Bronchial epithelial cell (primary cell): ENCODE data around the gene RNF213. TPM values are rescaled to one million over a fixed set of nuclear protein-coding genes. Genes with fewer than 3 reads are reported as not detected.

ENCODE experiments used
- DNase-seq: peaks from one replicate; pipeline ENCODE4 v3.0.0-alpha.2; 2010; ENCODE audit warnings: low read depth
- FAIRE-seq: peaks from 2 replicates; lab custom pipeline; 2011; peaks lifted over from hg19 to GRCh38; lab: Jason Lieb, UNC
- H3K27me3 ChIP-seq: 2 replicates; pipeline ENCODE4 v1.5.1; 2011; ENCODE audit warnings: low read length; ENCODE audit not compliant: control insufficient read depth, insufficient read depth
- H3K36me3 ChIP-seq: 2 replicates; pipeline ENCODE4 v1.5.1; 2011; ENCODE audit warnings: low read length; ENCODE audit not compliant: control insufficient read depth, insufficient read depth
- H3K4me3 ChIP-seq: 2 replicates; pipeline ENCODE4 v1.5.1; 2011; ENCODE audit warnings: mild to moderate bottlenecking, low read depth, low read length, control low read depth
- CTCF ChIP-seq: IDR thresholded peaks from 2 replicates; pipeline ENCODE4 v1.5.1; 2011; ENCODE audit warnings: mild to moderate bottlenecking, moderate library complexity, low read length, control low read depth, inconsistent platforms; ENCODE audit not compliant: insufficient read depth, severe bottlenecking
- total RNA-seq: library from RNA; depleted of rRNA; stranded (reverse); fragments of >200 nt; gene quantifications from 2 replicates; pipeline ENCODE4 v1.2.1, GENCODE V29; 2014

Gene RNF213
- total RNA-seq, 1 donor from 2014 or later: 41.3 TPM

GRCh38 chr17:80265205-80266068 lies 4.8 kb downstream of the RNF213 start:
- DNase-seq (no peak), FAIRE-seq (no peak)
- TF ChIP-seq CTCF: no peak
- Histone ChIP-seq H3K36me3 (peaks cover 13% of the 10 kb centered on the region), H3K4me3 (no peak overlapping the region), H3K27me3 (no peaks in the 10 kb centered on the region)

- FAIRE-seq (no peak), DNase-seq (no peak)
- Histone ChIP-seq H3K27me3 (no peaks in the 10 kb centered on the region), H3K36me3 (peaks cover 13% of the 10 kb centered on the region), H3K4me3 (no peak overlapping the region)
- TF ChIP-seq CTCF: no peak
Measured at GRCh38 chr17:80267391-80267790, 6.7 kb downstream of the RNF213 start.

- no peak for FAIRE-seq
- TF ChIP-seq CTCF: no peak
Measured at GRCh38 chr17:80268427-80268826, 7.8 kb downstream of the RNF213 start.

GRCh38 chr17:80269405-80269807 lies 8.8 kb downstream of the RNF213 start:
- DNase-seq: no peak
- Histone ChIP-seq H3K36me3 (peaks cover 14% of the 10 kb centered on the region), H3K27me3 (no peaks in the 10 kb centered on the region), H3K4me3 (no peak overlapping the region)
- FAIRE-seq: no peak
- no peak for TF ChIP-seq CTCF

More at GRCh38 chr17:80268427-80268826, 7.8 kb downstream of the RNF213 start:
- peaks cover 15% of the 10 kb centered on the region for H3K36me3 ChIP-seq
- no peak overlapping the region for H3K4me3 ChIP-seq
- no peak for DNase-seq
- no peaks in the 10 kb centered on the region for H3K27me3 ChIP-seq

GRCh38 chr17:80270104-80270503 lies 9.5 kb downstream of the RNF213 start:
- FAIRE-seq: no peak
- TF ChIP-seq CTCF: no peak
- H3K36me3 ChIP-seq: peaks cover 17% of the 10 kb centered on the region

GRCh38 chr17:80270836-80271235 lies 10.2 kb downstream of the RNF213 start:
- Histone ChIP-seq H3K36me3 (peaks cover 14% of the 10 kb centered on the region), H3K4me3 (no peak overlapping the region), H3K27me3 (no peaks in the 10 kb centered on the region)
- DNase-seq (no peak), FAIRE-seq (no peak)
- no peak for TF ChIP-seq CTCF

More at GRCh38 chr17:80270104-80270503, 9.5 kb downstream of the RNF213 start:
- no peak overlapping the region for H3K4me3 ChIP-seq
- no peaks in the 10 kb centered on the region for H3K27me3 ChIP-seq
- DNase-seq: no peak
